DMS 273 (cell line): ENCODE data around the gene ELMO1.

Experiments
- DNase-seq: peaks from one replicate; lab custom pipeline; 2025; ENCODE audit not compliant: unreplicated experiment; lab: John Stamatoyannopoulos, UW

ELMO1 gene

GRCh38 chr7:37037286-37037685 is 411.4 kb downstream of the ELMO1 start:
- no peak for DNase-seq

DNA sequence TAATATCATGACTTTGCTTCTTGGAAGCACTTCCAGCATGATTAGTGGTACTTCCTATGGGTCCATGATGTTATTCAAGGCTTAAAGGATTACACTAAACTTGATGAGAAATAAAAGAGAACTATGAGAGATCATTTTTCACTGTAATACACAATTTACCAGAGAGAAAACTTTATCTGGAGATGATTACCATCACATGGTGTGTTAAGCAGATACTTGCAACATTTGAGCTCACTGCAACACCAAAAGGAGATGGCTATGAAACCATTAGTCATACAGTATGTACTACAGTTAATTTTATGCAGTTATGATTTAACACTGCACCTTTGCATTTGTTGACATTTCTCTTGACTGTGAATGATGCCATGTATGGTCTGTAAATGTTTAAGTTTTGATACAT is 413.0 kb downstream of the ELMO1 start:
- DNase-seq, result no peak

GRCh38 chr7:37033141-37033540 is 415.5 kb downstream of the ELMO1 start:
- no peak for DNase-seq

- DNase-seq, result no peak
Measured at GRCh38 chr7:37032258-37032601, 416.4 kb downstream of the ELMO1 start.

GRCh38 chr7:37031571-37032257 is 416.9 kb downstream of the ELMO1 start:
- DNase-seq, result peak; percentile 80

DNA sequence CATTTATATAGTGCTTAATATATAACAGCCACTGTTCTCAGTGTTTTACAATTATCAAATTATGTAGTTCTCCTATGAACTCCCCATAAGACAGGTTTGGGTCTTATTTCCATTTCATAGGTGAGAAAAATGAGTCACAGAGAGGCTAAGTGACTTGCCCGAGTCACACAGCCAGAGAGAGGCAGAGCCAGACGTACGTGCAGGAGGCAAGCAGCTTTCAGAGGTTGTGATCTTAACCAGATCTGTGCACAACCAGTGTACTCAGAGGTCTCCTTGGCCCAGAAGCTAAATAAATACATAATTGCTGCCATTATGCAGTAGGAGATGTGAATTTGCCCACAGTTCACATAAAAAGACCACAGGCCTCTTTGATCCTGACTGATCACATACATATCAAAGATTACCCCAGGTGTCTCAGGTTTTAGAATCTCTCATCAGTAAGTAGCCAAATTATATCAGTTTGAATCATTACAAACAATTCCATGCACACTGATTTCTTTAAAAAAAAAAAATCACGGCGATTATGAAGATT is 419.7 kb downstream of the ELMO1 start:
- DNase-seq, result no peak

- DNase-seq, result peak; percentile 38
Measured at GRCh38 chr7:37027557-37028341, 420.9 kb downstream of the ELMO1 start.

DNA sequence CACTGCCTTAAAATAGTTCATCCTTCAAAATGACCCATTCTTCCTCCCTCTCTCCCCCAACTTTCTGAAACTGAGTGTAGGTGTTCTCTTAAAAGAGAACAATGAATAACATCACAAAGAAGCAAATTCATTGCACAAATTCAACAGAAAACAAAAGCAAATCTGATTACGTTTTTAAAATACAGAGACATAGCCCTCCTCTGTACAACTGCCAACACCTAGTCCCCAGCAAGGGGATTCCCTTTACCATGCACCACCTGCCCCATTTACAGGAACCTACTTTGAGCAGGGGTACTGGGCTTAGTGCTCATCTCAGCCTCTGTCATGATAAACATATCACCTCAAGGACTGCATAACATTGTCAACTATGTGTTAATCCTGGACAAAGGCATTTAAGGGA is 421.6 kb downstream of the ELMO1 start:
- no peak for DNase-seq

DNA sequence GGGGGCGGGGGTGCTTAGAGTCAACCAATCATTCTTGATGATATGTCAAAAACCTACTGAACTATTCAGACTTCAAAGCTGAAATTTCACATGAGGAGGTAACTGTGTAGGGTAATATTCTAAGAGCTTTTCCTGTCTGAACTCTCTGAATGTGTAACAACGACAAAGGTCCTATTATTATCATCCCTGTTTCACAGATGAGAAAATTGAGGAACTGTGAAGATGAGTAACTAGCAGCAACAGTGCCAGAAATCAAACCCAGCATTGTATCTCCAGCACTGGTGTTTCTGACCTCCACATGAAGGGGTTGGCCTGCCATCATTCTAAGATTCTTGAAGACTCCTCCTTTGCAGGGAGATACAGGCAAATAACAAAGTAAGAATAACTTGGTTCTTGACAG is 429.7 kb downstream of the ELMO1 start:
- no peak for DNase-seq

GRCh38 chr7:37016064-37016878 is 432.4 kb downstream of the ELMO1 start:
- DNase-seq, result no peak

DNA sequence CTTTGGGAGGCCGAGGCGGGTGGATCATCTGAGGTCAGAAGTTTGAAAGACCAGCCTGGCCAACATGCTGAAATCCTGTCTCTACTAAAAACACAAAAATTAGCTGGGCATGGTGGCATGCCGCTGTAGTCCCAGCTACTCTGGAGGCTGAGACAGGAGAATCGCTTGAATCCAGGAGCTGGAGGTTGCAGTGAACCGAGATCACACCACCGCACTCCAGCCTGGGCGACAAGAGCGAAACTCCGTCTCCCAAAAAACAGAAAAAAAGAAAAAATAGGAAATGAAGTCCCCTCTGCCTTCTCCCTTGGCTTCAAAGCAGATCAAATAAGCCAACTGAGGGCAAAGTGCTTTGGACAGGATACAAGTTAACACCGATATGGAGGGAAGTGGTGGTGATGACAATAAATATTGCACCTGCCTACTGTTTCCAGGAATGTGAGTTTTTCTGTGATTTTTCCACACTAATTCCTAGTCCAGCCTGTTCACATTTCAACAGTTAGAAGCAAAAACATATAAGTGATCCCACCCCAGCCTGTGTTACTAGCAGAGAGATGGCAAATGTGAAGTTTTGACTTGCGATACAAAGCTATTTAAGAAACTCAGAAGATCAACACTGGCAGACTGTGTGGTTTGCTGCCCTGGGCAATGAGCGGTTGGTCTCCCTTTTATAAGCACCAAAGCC is 433.2 kb downstream of the ELMO1 start:
- no peak for DNase-seq

DNA sequence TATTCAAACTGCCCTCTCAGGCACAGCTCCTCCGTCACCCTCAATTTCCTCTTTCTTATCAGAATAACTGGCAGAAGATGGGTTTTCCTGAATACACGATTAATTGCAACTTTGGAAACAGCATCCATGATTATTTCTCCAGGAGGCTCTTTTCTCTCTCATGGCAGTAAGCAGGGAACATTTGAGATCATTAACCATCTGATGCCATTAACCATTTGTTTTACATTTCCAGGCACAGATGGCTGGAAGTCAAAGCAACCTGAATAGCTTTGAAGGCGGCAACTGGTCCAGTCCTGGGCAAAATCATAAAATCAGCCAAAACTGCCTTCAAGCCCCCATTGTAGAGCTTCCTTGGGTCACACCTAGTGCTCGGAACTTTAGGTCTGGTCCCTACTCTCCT is 434.9 kb downstream of the ELMO1 start:
- peak; percentile 77 for DNase-seq

- no peak for DNase-seq
Measured at GRCh38 chr7:37011151-37011890, 437.3 kb downstream of the ELMO1 start.

DNA sequence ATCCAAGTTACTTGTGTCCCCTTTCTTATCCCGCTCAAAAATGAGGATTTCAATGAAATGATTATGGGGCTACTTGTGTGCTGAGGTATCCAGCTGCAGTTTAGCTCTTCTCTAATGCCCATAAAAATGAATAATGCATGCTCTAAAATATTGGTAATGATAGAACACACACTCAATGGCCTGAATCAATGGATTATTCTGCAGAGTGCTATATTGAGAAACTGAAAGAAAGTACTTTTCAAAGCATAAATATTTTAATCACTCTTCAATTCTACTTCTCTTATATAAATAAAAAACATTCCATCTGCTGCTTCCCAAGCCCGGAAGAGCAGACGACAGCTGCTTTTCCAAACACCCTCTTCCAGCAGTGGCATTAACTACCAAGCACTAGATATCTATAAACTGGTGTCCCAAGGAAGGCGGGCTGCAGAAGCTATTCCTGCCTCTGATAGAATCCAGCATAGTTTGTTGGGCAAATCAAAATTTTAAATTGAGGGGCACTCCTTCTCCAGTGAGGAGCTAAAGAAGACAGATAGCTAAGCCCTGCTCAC is 439.5 kb downstream of the ELMO1 start:
- DNase-seq, result peak; percentile 69

- peak; percentile 48 for DNase-seq
Measured at GRCh38 chr7:37007691-37008090, 441.0 kb downstream of the ELMO1 start.

GRCh38 chr7:37007268-37007667 is 441.4 kb downstream of the ELMO1 start:
- peak; percentile 48 for DNase-seq

GRCh38 chr7:37006764-37007163 is 441.9 kb downstream of the ELMO1 start:
- no peak for DNase-seq

DNA sequence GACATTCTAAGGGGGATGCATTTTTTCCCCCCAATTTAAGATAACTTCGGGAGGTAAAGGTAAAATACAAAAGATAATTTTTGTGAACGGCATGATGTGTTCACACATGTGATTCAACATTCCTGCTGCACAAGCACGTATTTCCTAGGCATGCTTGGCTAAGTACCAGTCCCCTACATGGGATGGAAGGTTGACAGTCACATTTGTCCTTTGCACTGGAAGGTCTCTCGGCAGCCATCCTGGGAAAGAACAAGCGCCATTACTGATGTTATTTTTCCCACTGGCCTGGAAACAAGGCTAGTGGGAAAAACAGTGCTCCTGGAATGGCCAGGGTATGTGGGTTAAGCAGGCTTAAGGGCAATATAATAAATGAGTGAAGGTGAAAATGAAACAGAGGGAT is 448.2 kb downstream of the ELMO1 start:
- peak; percentile 79 for DNase-seq

GRCh38 chr7:36999626-37000485 is 448.8 kb downstream of the ELMO1 start:
- peak; percentile 97 for DNase-seq
